SK-N-SH (cell line): Measurements from ENCODE around the gene UCN2.

Experiments
- FOXM1 ChIP-seq: IDR thresholded peaks from 2 replicates; pipeline ENCODE4 v1.4.0; 2012; ENCODE audit warnings: low read depth, mild to moderate bottlenecking
- MXI1 ChIP-seq: IDR thresholded peaks from 2 replicates; pipeline ENCODE4 v1.6.1; 2012; ENCODE audit warnings: mild to moderate bottlenecking, low read depth, low read length, improper control_type of control experiment
- TF ChIP-seq, protein P1 (sequence below): fragments of 200-600 bp; sonication (generic); IDR thresholded peaks from 2 replicates; pipeline ENCODE4 v1.6.1; 2017; ENCODE audit warnings: antibody characterized with exemption, mild to moderate bottlenecking, moderate library complexity
- TF ChIP-seq, protein P2 (sequence below): IDR thresholded peaks from 2 replicates; pipeline ENCODE4 v1.6.1; 2012; ENCODE audit warnings: mild to moderate bottlenecking, low read depth, low read length, moderate library complexity

DNA sequence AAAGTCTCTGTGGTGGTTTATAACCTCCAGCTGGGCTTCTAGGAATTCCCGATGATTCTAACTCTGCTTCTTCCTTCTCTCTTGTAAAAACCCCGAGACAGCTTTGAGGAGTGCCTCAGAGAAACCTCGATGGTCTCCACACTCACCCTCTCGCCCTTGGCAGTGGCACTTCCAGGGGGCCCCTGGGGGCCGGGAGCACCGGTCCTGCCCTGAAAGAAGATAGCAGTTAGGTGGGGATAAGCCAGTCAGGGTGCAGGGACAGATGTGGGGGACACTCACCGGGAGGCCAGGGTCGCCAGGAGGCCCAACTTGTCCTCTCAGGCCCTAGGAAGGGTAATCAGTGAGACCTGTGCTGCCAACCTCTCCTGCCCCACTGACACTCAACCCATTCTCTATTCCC, 21.8 kb upstream of the UCN2 start:
- TF ChIP-seq, protein P1, sequence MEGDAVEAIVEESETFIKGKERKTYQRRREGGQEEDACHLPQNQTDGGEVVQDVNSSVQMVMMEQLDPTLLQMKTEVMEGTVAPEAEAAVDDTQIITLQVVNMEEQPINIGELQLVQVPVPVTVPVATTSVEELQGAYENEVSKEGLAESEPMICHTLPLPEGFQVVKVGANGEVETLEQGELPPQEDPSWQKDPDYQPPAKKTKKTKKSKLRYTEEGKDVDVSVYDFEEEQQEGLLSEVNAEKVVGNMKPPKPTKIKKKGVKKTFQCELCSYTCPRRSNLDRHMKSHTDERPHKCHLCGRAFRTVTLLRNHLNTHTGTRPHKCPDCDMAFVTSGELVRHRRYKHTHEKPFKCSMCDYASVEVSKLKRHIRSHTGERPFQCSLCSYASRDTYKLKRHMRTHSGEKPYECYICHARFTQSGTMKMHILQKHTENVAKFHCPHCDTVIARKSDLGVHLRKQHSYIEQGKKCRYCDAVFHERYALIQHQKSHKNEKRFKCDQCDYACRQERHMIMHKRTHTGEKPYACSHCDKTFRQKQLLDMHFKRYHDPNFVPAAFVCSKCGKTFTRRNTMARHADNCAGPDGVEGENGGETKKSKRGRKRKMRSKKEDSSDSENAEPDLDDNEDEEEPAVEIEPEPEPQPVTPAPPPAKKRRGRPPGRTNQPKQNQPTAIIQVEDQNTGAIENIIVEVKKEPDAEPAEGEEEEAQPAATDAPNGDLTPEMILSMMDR = no peak
- TF ChIP-seq, protein P2, sequence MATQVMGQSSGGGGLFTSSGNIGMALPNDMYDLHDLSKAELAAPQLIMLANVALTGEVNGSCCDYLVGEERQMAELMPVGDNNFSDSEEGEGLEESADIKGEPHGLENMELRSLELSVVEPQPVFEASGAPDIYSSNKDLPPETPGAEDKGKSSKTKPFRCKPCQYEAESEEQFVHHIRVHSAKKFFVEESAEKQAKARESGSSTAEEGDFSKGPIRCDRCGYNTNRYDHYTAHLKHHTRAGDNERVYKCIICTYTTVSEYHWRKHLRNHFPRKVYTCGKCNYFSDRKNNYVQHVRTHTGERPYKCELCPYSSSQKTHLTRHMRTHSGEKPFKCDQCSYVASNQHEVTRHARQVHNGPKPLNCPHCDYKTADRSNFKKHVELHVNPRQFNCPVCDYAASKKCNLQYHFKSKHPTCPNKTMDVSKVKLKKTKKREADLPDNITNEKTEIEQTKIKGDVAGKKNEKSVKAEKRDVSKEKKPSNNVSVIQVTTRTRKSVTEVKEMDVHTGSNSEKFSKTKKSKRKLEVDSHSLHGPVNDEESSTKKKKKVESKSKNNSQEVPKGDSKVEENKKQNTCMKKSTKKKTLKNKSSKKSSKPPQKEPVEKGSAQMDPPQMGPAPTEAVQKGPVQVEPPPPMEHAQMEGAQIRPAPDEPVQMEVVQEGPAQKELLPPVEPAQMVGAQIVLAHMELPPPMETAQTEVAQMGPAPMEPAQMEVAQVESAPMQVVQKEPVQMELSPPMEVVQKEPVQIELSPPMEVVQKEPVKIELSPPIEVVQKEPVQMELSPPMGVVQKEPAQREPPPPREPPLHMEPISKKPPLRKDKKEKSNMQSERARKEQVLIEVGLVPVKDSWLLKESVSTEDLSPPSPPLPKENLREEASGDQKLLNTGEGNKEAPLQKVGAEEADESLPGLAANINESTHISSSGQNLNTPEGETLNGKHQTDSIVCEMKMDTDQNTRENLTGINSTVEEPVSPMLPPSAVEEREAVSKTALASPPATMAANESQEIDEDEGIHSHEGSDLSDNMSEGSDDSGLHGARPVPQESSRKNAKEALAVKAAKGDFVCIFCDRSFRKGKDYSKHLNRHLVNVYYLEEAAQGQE = no peak
- TF ChIP-seq FOXM1 = no peak
- TF ChIP-seq MXI1 = no peak
